Islet precursor cell (in vitro differentiated cells): ENCODE results near the gene HMG20B.

Source experiments
- DNase-seq: peaks from one replicate; pipeline ENCODE4 v3.0.0-alpha.2; 2018

The HMG20B gene

DNA sequence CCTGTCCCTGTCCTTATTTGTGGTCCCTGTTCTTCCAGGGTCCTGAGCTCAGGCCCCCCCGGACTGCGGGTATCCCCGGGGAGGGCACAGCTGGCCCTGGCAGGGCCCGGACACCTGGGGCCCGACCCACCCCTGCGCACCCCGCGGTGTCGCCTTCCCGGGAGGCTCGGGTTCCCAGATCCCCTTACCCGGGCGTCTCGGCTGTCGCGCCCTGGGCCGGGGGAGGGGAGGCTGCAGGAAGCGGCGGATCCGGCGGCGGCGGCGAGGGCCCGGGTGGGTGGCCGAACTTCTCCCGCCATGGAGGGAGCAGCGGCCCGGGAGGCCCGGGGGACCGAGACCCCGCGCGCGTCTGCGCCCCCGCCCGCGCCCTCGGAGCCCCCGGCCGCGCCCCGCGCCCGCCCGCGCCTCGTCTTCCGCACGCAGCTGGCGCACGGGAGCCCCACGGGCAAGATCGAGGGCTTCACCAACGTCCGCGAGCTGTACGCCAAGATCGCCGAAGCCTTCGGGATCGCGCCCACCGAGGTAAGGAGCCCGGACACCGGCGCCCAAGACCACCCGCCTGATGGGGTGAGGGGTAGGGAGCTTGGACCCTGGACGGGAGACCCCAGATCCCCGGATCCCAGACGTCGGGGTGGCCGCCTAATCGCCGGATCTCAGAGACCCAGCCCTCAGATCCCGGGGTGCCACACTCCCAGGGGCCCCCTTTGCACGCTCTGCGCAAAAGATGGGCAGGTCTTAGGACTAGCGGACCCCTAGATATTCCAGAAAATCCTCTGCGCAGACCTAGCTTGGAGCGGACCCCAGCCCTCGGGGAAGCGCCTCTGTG is 12.8 kb downstream of the HMG20B start, which contains the start of gene GIPC3:
GIPC3 (plus strand) TSS at position 178 of the 826 bp plus-strand sequence; CDS start at position 298, 120 bp downstream.
- DNase-seq: no peak

DNA sequence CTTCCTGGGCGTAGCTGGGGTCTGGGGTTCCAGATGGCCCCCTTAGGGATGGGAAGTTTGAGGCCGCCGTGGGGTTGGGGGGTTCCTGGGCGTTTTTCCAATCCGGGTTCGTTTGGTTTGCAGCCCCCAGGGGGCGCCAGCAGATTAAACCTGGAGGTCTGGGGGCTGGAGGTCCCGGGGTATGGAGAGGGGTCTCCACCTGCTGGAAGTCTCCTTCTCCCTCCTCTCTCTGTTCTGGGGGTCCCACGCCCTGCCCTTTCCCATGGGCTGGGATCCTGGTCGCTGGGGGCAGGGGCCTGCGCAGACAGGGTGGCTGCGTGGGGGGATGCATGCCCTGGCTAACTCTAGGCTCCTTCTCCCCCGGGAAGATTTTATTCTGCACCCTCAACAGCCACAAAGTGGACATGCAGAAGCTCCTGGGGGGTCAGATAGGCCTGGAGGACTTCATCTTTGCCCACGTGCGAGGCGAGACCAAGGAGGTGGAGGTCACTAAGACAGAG is 13.4 kb downstream of the HMG20B start:
- no peak for DNase-seq

DNA sequence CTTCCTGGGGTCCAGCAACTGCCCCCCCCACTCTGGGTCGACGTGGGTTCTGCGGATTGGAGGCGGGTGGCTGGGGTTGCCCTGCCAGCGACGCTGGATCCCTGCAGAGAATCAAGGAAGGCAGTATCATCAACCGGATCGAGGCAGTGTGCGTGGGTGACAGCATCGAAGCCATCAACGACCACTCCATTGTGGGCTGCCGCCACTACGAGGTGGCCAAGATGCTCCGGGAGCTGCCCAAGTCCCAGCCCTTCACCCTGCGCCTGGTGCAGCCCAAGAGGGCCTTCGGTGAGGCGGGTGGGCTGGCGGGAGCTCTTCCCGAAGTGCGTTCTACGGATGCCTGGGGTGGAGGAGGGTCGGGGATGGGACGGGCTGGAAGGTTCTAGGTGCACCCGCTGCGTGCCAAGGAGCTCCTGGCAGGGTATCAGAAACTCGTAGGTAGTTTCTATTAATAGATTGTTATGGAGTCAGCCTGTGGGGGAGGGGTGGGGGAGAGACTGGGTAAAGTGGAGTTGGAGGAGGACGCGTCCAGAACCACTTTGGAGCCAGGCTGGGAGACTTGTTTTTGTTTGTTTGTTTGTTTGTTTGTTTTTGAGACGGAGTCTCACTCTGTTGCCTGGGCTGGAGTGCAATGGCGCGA is 14.1 kb downstream of the HMG20B start:
- no peak for DNase-seq

DNA sequence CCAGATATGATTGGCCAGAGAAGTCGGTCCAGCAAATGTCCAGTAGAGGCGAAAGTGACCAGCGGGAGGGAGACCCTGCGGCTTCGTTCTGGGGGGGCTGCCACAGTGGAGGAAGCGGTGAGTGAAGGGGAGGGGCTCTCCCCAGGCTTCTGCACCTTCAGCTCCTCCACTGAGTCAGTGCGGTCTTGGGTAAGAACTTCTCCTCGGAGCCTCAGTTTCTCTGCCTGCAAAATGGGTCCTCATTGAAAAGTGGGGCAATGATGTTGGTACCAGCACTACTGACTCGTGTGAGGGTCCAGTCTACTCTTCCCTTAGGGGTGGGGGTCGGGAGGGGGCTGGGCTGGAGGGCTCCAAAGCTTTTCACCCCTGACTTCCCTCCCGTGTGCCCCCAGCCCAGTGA is 16.7 kb downstream of the HMG20B start:
- no peak for DNase-seq

DNA sequence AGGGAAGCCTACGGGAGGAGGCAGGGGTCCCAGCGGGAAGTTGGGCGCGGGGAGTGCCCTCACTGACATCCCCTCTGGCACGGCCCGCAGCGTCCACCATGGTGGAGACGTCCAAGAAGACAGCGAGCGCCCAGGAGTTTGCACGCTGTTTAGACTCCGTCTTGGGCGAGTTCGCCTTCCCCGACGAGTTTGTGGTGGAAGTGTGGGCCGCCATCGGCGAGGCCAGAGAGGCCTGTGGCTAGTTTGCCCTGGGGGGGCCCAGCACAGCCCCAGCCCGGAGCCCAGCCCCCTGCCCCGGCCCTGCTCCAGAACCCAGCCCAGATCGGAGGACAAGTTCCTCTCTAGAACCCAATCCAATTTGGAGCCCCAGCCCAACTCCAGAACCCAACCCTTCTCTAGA is 17.2 kb downstream of the HMG20B start:
- no peak for DNase-seq

DNA sequence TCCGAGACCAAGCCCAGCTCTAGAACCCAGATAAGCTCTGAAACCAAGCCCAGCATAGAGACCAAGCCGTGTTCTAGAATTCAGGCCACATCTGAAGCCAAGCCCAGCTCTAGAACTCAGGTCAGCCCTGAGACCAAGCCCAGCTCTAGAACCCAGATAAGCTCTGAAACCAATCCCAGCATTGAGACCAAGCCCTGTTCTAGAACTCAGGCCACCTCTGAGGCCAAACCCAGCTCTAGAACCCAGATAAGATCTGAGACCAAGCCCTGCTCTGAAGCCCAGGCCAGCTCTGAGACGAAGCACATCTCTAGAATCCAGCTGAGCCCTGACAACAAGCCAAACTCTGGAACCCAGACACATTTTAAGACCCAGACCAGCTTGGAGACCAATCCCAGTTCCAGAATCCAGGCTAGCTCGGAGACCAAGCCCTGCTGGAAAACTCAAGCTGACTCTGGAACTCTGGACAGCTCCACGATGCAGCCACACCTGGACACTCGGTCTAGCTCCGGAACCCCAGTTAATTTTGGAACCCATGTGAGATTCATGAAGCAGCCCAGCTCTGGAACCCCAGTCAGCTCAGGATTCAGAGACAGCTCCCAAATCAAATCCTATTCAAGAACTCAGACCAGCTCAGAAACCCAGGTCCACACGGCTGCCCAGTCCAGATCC is 18.4 kb downstream of the HMG20B start:
- DNase-seq: no peak

DNA sequence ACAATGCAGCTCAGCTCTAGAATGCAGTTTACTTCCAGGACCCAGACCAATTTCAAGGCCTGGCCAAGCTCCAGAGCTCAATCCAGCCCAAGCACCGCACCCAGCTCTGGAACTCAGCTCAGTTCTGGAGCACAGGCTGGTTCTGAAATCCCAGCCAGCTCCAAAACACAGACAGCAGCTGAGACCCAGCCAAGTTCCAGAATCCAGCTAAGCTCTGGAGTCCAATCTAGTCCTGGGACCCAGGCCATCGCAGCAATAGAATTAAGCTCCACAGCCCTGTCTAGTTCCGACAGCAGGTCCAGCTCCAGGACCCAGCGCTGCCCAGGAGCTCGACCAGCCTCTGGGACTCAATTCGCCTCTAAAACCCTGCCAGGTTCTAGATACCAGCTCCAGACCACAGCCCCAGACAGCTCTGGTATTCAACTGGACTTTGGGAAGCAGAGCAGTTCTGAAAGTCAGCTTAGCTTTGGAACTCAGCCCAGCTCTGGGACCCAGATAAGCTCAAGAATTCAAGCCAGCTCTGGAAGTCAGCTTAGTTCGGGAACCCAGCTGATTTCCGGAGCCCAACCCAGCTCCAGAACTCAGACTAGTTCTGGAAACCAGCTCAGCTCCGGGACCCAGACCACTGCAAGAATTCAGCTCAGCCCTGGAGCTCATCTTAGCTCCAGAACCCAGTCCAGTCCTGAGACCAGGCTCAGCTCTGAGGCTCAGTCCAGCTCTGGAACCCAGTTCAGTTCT is 19.3 kb downstream of the HMG20B start:
- DNase-seq: no peak

DNA sequence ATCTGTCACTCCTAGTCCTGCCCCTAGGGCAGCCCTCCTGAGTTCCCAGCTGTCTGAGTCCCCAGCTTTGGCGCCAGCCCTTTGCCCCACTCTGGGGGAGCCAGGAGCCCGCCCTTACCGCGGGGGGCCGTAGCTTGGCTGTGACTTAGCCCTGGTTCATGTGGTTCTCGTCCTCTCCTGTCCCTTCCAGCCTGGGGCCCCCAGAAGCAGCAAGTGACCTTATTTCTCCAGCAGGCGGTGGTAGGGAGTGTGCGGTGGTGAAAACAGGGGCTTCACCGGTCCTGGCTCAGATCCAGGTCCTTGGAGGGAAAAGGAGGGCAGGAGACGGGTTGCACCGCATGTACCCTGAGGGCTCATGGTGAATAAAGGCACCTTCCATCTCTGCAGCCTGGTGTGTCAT is 20.4 kb downstream of the HMG20B start:
- no peak for DNase-seq

DNA sequence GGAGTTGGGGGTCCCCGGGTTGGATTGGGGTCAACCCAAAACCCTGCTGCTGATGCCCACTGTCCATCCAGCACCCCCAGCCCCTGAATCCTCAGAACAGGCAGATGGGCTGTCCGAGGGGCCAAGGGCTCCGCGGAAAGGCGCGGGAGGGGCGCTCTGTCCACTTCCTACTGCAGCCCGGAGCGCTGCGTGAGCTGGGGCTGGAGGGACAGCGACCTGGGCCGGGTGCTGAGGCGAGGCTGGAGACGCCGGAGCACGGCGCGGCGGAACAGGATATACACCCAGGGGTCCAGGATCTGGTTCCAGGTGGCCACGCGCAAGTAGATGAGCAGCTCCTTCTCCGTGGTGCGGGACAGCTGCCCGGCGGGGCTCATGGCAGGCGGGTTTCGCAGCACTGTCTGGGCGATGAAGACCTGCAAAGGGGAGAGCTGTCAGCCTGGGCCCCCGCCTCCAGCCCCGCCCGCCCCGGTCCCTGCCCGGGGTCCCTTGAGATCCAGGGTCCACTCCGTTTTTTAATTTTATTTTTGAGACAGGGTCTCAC is 22.8 kb downstream of the HMG20B start:
- DNase-seq: no peak

DNA sequence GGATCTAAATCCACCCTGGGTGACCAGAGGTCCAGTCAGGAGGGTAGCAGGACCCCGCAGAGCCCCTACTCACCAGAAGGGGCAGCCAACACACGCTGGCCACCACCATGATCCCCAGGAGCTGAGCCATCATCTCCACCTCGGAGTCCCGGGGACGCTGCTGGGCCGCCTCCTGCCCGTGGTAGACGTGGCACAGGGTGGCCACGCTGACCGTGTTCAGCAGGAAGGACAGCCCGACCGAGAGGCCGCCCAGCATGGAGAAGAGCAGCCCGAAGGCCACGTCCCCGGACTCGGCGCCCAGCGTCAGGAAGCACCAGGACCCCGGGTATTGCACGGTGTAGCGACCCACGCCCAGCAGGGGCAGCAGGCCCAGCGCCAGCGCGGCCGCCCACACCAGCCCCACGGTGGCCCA is 27.0 kb downstream of the HMG20B start:
- no peak for DNase-seq

DNA sequence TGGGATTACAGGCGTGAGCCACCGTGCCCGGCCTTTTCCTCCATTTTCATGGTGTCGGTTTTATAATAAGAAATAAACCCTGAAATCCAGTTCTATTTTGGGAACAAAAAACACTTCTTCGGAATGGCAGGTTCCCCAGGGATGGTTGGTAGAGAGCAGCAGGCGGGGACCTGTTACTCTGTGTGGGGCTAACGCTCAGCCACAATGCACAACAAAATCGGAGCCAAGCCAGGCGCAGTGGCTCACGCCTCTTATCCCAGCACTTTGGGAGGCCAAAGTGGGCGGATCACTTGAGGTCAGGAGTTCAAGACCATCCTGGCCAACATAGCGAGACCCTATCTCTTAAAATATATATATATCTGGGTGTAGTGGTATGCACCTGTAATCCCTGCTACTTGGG is 28.3 kb downstream of the HMG20B start:
- DNase-seq: no peak

DNA sequence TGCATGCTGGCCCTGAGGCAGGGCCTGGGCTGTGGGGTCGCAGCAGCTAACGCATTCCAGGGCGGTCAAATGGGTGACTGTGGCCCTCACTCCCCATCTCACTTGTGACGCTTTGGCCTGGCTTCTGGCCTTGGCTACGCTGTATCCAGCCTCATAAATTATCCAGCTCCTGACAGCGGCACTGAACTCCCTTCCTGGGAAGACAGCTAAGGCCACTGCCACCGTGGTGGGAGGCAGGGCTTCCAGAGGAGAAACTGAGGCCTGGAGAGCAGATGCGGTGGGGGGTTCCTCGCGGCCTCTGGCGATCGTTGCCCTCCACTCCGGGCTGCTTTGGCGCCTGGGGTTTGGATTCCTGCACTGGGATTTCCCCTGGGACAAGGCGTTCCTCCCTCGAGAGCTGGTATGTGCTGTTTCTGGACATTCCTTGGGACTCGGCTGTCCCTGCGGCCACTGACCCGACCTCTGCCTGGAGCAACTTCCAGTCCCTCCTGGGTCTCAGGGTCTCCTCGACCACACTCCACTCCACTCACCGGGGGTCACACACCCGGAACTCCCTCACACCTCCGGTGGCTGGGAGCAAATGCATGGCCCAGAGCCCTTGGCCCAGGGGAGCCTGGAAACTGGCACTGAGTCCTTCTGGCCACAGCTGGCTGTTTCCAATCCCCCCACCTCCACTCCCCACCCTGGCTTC is 30.5 kb downstream of the HMG20B start:
- peak; percentile 71 for DNase-seq

DNA sequence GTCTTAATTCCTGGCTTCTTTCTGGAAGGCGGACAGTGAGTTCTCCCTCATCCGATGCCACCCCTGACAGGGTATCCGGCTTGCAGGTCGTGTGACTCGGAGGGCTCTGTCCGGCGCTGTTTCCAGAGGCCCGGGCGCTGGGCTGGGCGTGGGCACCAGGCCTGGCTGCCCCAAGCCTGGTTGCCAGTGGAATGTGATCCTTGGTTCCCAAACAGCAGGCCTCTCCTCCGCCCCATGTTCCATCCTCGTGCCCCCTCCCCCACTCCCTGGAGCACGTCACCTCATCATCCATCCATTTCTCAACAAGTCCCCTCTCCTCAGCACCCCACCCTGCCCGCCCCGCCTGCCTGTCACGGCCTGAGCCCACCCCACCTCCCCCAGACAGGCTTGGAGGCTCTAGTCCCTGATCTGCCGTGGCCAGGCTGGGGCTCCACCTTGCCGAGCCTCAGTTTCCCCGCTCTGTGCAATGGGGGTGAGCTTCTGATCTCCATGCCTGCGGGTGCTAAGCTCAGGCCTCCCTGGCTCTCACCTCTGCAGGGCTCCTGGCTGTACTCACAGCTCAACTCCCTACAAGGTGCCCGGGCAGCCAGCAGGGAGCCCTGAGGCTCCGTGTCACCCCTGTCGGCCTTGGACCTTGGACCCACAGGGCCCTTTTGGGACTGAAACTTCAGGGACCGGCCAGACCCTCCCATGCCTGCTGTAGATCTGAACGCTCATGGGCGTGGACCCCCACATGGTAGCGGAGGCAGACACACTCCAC is 31.7 kb downstream of the HMG20B start:
- DNase-seq: no peak

DNA sequence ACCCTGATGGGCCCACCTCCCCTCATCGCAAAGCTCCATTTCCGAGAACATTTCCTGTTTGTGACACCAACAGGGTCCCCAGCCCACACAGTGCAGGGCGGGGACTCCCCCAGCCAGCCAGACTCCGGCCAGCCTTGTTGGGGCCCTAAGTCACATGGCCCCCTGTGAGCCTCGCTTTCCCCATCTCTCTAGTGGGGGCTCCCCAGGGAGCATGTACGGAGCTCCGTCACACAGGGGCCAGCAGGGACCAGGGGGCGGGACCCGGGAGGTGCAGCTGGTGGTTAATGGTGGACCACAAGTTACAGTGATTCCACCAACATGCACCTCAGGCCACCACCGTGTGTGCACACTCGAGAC is 32.2 kb downstream of the HMG20B start:
- DNase-seq: no peak

DNA sequence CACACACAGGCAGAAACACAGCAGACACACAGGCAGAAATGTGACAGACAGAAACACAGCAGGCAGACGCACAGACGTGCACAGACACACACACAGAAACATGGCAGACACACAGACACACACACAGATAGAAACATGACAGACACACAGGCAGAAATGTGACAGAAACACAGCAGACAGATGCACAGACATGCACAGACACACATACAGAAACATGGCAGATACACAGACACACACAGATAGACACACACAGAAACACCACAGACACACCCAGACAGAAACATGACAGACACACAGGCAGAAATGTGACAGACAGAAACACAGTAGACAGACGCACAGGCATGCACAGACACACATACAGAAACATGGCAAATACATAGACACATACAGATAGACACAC is 32.6 kb downstream of the HMG20B start:
- DNase-seq: no peak

DNA sequence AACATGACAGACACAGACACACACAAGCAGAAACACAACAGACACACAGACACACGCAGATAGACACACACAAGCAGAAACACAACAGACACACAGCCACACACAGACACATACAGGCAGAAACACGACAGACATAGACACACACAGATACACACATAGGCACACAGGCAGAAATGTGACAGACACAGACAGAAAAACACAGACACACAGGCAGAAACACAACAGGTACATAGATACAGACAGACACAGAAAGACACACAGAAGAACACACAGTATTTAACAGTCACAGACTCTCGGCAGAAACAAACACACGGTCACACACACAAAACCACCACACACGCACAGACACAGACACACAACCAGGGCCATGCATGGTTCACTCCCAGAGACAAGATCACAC is 33.0 kb downstream of the HMG20B start:
- DNase-seq: no peak

DNA sequence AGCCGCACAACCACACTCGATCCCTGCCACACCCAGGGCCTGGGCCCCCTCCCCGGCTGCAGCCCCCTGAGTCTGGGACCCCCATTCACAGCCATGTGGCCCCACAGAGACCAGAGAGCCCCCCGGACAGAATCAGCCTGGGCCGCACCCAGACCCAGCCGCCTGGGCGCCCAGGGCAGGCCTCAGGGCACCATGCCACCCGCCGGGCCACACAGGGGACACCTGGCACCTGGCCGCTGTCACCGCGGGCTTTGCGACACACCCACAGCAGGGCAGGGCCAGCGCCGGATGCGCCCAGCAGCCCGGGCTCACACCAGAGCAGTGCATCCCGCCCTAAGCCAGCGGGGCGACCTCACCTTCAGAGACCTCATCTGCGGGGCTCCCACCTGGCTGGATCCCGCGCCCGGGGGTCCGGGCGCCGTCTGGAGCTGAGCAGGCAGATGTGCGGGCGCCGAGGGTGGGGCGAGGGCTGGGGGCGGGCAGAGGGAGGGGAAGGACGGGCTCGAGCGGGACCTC is 33.5 kb downstream of the HMG20B start:
- DNase-seq: no peak

DNA sequence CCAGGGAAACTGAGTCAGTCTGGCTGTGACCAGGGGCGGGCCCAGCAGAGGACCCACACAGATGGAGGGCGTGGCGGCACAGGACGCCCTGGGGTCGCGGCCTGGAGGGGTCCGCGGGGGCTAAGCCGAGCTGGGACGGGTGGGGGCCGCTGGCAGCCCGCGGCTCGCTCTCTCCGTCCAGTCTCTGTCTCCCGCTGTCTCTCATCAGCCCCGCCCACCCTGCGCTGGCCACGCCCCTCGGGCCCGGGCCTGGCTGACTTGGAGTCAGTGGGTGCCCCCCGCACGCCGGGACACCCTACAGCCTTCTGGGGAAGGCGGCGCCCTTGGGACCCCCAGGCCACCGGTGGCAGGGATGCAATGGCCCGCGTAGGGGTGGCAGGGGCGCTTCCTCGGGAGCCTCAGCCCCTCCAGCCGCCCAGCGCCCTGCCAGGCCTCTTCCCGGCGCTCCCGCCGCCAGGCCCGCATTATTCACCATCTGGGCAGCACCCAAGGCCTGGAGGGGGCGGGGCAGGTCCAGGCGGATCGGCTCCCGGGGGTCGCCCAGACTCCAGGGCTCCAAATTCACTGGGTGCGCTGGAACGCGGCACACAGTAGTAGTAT is 34.0 kb downstream of the HMG20B start, which contains the start of gene TBXA2R:
TBXA2R (minus strand) TSS at position 186 of the 600 bp plus-strand sequence. CDS start 6,241 bp downstream, outside the sequence.
- DNase-seq: peak; percentile 83

DNA sequence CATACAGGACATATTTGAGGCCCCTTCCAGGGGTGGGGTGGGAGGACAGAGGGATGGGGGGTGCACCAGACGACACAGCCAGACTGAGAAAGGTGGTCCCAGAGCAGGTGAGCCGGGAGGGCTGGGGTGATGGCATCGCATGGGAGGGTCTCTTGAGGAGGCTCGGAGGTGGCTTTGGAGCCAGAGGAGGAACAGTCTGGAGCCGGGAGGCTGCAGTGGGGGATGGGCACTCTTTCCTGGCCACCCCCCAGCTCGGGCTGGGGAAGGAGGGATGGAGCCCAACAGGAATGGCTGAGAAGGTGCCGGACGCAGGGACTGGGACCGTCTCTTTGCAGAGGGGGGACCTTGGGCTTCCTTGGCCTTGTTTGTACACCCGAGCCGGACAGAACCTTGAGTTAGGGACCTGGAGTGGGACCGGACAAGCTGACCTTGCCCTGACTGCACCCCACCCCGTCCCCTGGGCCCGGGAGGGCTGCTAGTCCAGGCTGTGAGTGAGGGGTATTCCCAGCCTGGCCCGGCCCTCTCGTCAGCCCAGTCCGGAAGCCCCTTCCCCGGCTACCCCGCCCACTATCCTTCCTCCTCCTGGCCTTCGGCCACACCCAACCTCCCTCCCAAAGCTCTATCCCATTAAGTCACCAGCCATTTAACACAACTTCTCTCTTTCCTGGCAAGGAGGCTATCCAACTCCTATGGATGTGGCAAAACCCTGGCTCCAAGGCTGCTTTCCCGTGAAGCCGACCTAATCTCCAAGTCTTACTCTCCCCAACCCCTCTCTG is 34.7 kb downstream of the HMG20B start:
- DNase-seq: peak; percentile 78
